GM12873 (cell line): Measurements from ENCODE around the gene NFASC.

Source experiments
- CTCF ChIP-seq: IDR thresholded peaks from 2 replicates; pipeline ENCODE4 v1.5.1; 2012; ENCODE audit warnings: low read depth, mild to moderate bottlenecking, moderate library complexity, low read length, control low read depth; ENCODE audit not compliant: insufficient read depth; ENCODE audit errors: missing control alignments

The NFASC gene

GRCh38 chr1:204997591-204998355 is 127.1 kb downstream of the NFASC start:
- no peak for TF ChIP-seq CTCF

- no peak for TF ChIP-seq CTCF
Measured at GRCh38 chr1:205001162-205001561, 130.5 kb downstream of the NFASC start.

- no peak for TF ChIP-seq CTCF
Measured at GRCh38 chr1:205002705-205003104, 132.0 kb downstream of the NFASC start.

- no peak for TF ChIP-seq CTCF
Measured at GRCh38 chr1:205003358-205004131, 132.9 kb downstream of the NFASC start.

GRCh38 chr1:205004351-205004750 is 133.7 kb downstream of the NFASC start:
- TF ChIP-seq CTCF: no peak

GRCh38 chr1:205008896-205009295 is 138.2 kb downstream of the NFASC start:
- no peak for TF ChIP-seq CTCF

- no peak for TF ChIP-seq CTCF
Measured at GRCh38 chr1:205009670-205010069, 139.0 kb downstream of the NFASC start.
